SK-N-SH treated with all-trans-retinoic acid at 6 μM for 48 hours (cell line): ENCODE results near the gene NPFFR1.

ENCODE experiments used
- ATAC-seq: fragments of 200-7000 bp; cut with Tn5 transposase; 3 replicates; pipeline ENCODE4 v1.9.1; 2020; ENCODE audit warnings: mild to moderate bottlenecking, moderate library complexity
- ARNTL ChIP-seq: fragments of 450-650 bp; formaldehyde crosslinking; IDR thresholded peaks from 2 replicates; pipeline ENCODE4 v1.5.0; 2020; ENCODE audit warnings: low read depth, mild to moderate bottlenecking, moderate library complexity, borderline replicate concordance
- BACH2 ChIP-seq: fragments of 250-450 bp; sonication (Bioruptor Pico); IDR thresholded peaks from 2 replicates; pipeline ENCODE4 v1.9.0; 2021; ENCODE audit warnings: mild to moderate bottlenecking, borderline replicate concordance
- CSDC2 ChIP-seq: fragments of 250-450 bp; sonication (Bioruptor Pico); IDR thresholded peaks from 2 replicates; pipeline ENCODE4 v1.5.0; 2020; ENCODE audit warnings: mild to moderate bottlenecking, moderate library complexity
- ESRRG ChIP-seq: fragments of 250-450 bp; sonication (Bioruptor Pico); IDR thresholded peaks from 2 replicates; pipeline ENCODE4 v1.6.1; 2021; ENCODE audit warnings: mild to moderate bottlenecking
- GLIS3 ChIP-seq: fragments of 250-450 bp; sonication (Bioruptor Pico); IDR thresholded peaks from 2 replicates; pipeline ENCODE4 v1.5.0; 2020; ENCODE audit warnings: mild to moderate bottlenecking, moderate library complexity
- ISL1 ChIP-seq: fragments of 250-450 bp; sonication (Bioruptor Pico); IDR thresholded peaks from 2 replicates; pipeline ENCODE4 v2.1.2; 2022; ENCODE audit warnings: mild to moderate bottlenecking, moderate library complexity
- POU6F1 ChIP-seq: fragments of 250-450 bp; sonication (Bioruptor Pico); IDR thresholded peaks from 2 replicates; pipeline ENCODE4 v1.8.0; 2021; ENCODE audit warnings: low read depth, mild to moderate bottlenecking, moderate library complexity, borderline replicate concordance
- PPARA ChIP-seq: fragments of 250-450 bp; sonication (Bioruptor Pico); IDR thresholded peaks from 2 replicates; pipeline ENCODE4 v1.5.0; 2020; ENCODE audit warnings: mild to moderate bottlenecking, borderline replicate concordance
- RARB ChIP-seq: fragments of 250-450 bp; sonication (Bioruptor Pico); IDR thresholded peaks from 2 replicates; pipeline ENCODE4 v1.8.0; 2021; ENCODE audit warnings: mild to moderate bottlenecking, moderate library complexity
- SNAI2 ChIP-seq: fragments of 250-450 bp; sonication (Bioruptor Pico); IDR thresholded peaks from 2 replicates; pipeline ENCODE4 v1.5.0; 2020; ENCODE audit warnings: mild to moderate bottlenecking, moderate library complexity
- TCF4 ChIP-seq: fragments of 250-450 bp; sonication (Bioruptor Pico); IDR thresholded peaks from 2 replicates; pipeline ENCODE4 v1.8.0; 2021; ENCODE audit warnings: mild to moderate bottlenecking, moderate library complexity, borderline replicate concordance
- ZC3H10 ChIP-seq: fragments of 250-450 bp; sonication (Bioruptor Pico); IDR thresholded peaks from 2 replicates; pipeline ENCODE4 v1.5.1; 2021; ENCODE audit warnings: mild to moderate bottlenecking, moderate library complexity
- ZFP3 ChIP-seq: fragments of 250-450 bp; sonication (Bioruptor Pico); IDR thresholded peaks from 2 replicates; pipeline ENCODE4 v1.5.0; 2020; ENCODE audit warnings: mild to moderate bottlenecking, moderate library complexity
- ZNF565 ChIP-seq: fragments of 450-650 bp; formaldehyde crosslinking; conservative IDR thresholded peaks from 2 replicates; pipeline ENCODE4 v1.5.0; 2020; ENCODE audit warnings: low read depth, mild to moderate bottlenecking, moderate library complexity
- ZNF70 ChIP-seq: fragments of 450-650 bp; formaldehyde crosslinking; IDR thresholded peaks from 2 replicates; pipeline ENCODE4 v1.5.0; 2020; ENCODE audit warnings: mild to moderate bottlenecking, moderate library complexity
- ZNF8 ChIP-seq: fragments of 450-650 bp; formaldehyde crosslinking; IDR thresholded peaks from 2 replicates; pipeline ENCODE4 v1.5.0; 2020; ENCODE audit warnings: mild to moderate bottlenecking, moderate library complexity
- TF ChIP-seq, protein P1 (sequence below): fragments of 250-450 bp; sonication (Bioruptor Pico); IDR thresholded peaks from 2 replicates; pipeline ENCODE4 v1.5.1; 2020; ENCODE audit warnings: low read depth, mild to moderate bottlenecking, moderate library complexity
- TF ChIP-seq, protein P2 (sequence below): fragments of 250-450 bp; sonication (Bioruptor Pico); IDR thresholded peaks from 2 replicates; pipeline ENCODE4 v1.5.0; 2020; ENCODE audit warnings: mild to moderate bottlenecking, moderate library complexity
- TF ChIP-seq, protein P3 (sequence below): fragments of 250-450 bp; sonication (Bioruptor Pico); IDR thresholded peaks from 2 replicates; pipeline ENCODE4 v1.5.1; 2021; ENCODE audit warnings: mild to moderate bottlenecking, moderate library complexity

Gene NPFFR1

GRCh38 chr10:70292004-70292403 lies 8.2 kb upstream of the NPFFR1 start:
- no peak for ATAC-seq
- TF ChIP-seq, protein P1, sequence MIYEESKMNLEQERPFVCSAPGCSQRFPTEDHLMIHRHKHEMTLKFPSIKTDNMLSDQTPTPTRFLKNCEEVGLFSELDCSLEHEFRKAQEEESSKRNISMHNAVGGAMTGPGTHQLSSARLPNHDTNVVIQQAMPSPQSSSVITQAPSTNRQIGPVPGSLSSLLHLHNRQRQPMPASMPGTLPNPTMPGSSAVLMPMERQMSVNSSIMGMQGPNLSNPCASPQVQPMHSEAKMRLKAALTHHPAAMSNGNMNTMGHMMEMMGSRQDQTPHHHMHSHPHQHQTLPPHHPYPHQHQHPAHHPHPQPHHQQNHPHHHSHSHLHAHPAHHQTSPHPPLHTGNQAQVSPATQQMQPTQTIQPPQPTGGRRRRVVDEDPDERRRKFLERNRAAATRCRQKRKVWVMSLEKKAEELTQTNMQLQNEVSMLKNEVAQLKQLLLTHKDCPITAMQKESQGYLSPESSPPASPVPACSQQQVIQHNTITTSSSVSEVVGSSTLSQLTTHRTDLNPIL (CRISPR knock-in tag), result no peak
- TF ChIP-seq ARNTL (CRISPR knock-in tag) (no peak), ISL1 (CRISPR knock-in tag) (no peak), BACH2 (CRISPR knock-in tag) (no peak), SNAI2 (CRISPR knock-in tag) (no peak), ZNF70 (no peak), ZNF565 (no peak), GLIS3 (CRISPR knock-in tag) (no peak), ZNF8 (CRISPR knock-in tag) (no peak)
- TF ChIP-seq, protein P2, sequence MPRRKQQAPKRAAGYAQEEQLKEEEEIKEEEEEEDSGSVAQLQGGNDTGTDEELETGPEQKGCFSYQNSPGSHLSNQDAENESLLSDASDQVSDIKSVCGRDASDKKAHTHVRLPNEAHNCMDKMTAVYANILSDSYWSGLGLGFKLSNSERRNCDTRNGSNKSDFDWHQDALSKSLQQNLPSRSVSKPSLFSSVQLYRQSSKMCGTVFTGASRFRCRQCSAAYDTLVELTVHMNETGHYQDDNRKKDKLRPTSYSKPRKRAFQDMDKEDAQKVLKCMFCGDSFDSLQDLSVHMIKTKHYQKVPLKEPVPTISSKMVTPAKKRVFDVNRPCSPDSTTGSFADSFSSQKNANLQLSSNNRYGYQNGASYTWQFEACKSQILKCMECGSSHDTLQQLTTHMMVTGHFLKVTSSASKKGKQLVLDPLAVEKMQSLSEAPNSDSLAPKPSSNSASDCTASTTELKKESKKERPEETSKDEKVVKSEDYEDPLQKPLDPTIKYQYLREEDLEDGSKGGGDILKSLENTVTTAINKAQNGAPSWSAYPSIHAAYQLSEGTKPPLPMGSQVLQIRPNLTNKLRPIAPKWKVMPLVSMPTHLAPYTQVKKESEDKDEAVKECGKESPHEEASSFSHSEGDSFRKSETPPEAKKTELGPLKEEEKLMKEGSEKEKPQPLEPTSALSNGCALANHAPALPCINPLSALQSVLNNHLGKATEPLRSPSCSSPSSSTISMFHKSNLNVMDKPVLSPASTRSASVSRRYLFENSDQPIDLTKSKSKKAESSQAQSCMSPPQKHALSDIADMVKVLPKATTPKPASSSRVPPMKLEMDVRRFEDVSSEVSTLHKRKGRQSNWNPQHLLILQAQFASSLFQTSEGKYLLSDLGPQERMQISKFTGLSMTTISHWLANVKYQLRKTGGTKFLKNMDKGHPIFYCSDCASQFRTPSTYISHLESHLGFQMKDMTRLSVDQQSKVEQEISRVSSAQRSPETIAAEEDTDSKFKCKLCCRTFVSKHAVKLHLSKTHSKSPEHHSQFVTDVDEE (CRISPR knock-in tag), result no peak
- TF ChIP-seq, all 23 proteins: peak for 0

GRCh38 chr10:70289739-70290138 lies 5.9 kb upstream of the NPFFR1 start:
- no peak for ATAC-seq
- TF ChIP-seq TCF4 (CRISPR knock-in tag), result no peak
- TF ChIP-seq ZFP3 (CRISPR knock-in tag), result no peak
- TF ChIP-seq, protein P3, sequence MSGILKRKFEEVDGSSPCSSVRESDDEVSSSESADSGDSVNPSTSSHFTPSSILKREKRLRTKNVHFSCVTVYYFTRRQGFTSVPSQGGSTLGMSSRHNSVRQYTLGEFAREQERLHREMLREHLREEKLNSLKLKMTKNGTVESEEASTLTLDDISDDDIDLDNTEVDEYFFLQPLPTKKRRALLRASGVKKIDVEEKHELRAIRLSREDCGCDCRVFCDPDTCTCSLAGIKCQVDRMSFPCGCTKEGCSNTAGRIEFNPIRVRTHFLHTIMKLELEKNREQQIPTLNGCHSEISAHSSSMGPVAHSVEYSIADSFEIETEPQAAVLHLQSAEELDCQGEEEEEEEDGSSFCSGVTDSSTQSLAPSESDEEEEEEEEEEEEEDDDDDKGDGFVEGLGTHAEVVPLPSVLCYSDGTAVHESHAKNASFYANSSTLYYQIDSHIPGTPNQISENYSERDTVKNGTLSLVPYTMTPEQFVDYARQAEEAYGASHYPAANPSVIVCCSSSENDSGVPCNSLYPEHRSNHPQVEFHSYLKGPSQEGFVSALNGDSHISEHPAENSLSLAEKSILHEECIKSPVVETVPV (CRISPR knock-in tag), result no peak
- TF ChIP-seq PPARA (CRISPR knock-in tag), result no peak
- TF ChIP-seq ISL1 (CRISPR knock-in tag), result no peak
- TF ChIP-seq ESRRG (CRISPR knock-in tag), result no peak
- TF ChIP-seq, protein P2 (CRISPR knock-in tag), result no peak

GRCh38 chr10:70286616-70287015 lies 2.8 kb upstream of the NPFFR1 start:
- TF ChIP-seq, protein P3 (CRISPR knock-in tag), result no peak
- TF ChIP-seq CSDC2 (CRISPR knock-in tag), result no peak
- no peak for TF ChIP-seq RARB (CRISPR knock-in tag)
- no peak for TF ChIP-seq BACH2 (CRISPR knock-in tag)
- no peak for TF ChIP-seq ARNTL (CRISPR knock-in tag)
- no peak for TF ChIP-seq POU6F1 (CRISPR knock-in tag)
- no peak for TF ChIP-seq ISL1 (CRISPR knock-in tag)
- no peak for TF ChIP-seq ZC3H10
- ATAC-seq, result no peak
